K562 (cell line): ENCODE results near the gene CDSN. TPM values are rescaled to one million over a fixed set of nuclear protein-coding genes. Genes with fewer than 3 reads are reported as not detected.
A peak's percentile ranks its signal among the peaks of the same experiment; 100 is the strongest.
"Not testable (repeated sequence)": the region's sequence is repeated elsewhere in the genome, so short reads cannot be mapped to it uniquely, and the experiment has no call there.

Experiments
- ATAC-seq: fragments of 200-7000 bp; cut with Tn5 transposase; 3 replicates; pipeline ENCODE4 v1.9.1; 2020; ENCODE audit warnings: moderate library complexity
- BruUV-seq: library from RNA; stranded (reverse); fragments of 400-500 nt; replicated peaks from 2 replicates; lab custom pipeline; 2021; lab: Mats Ljungman, UMichigan
- CTCF ChIA-PET: fragments of 300-600 bp; formaldehyde crosslinking; extraction: SDS; loops from one replicate; lab custom pipeline; 2021; ENCODE audit warnings: low intra/inter-chr PET ratio; lab: Yijun Ruan, JAX
- POLR2A ChIA-PET: fragments of 300-600, 350-650 bp; sonication (Branson Sonifier 250); formaldehyde crosslinking; extraction: SDS; loops from one replicate; lab custom pipeline; 2021; ENCODE audit warnings: antibody characterized with exemption, inconsistent platforms; lab: Yijun Ruan, JAX
- DNase-seq, 4 experiments: peaks; one replicate each; pipeline versions ENCODE4 v3.0.0 to v3.0.0-alpha.2; 2011 to 2018; ENCODE audit warnings: low spot score in 3 of 4, mixed read lengths in 3 of 4; ENCODE audit errors: extremely low read depth in 1 of 4
- FAIRE-seq: peaks from 2 replicates; lab custom pipeline; 2011; peaks lifted over from hg19 to GRCh38; lab: Jason Lieb, UNC
- H2AFZ ChIP-seq: 2 replicates; pipeline ENCODE4 v1.6.0; 2011; ENCODE audit warnings: low read depth, low read length, control low read depth, inconsistent platforms
- H3K27ac ChIP-seq: fragments of 200-600 bp; 3 replicates; pipeline ENCODE4 v1.8.0; 2011; ENCODE audit warnings: low read depth, mild to moderate bottlenecking, control low read depth, inconsistent platforms, low read length, moderate library complexity, mixed read lengths; ENCODE audit errors: extremely low read depth
- H3K27me3 ChIP-seq, 2 experiments: fragments of 300-600 bp in 1 of 2; 2 replicates in 1 of 2; 3 replicates in 1 of 2; pipeline versions ENCODE4 v1.6.0 to v1.8.0; 2011; ENCODE audit warnings: inconsistent platforms in 2 of 2, low read length in 2 of 2, mild to moderate bottlenecking in 1 of 2, mixed read lengths in 1 of 2, moderate library complexity in 1 of 2; ENCODE audit not compliant: control insufficient read depth in 2 of 2, insufficient read depth in 2 of 2
- H3K36me3 ChIP-seq: fragments of 300-600 bp; 3 replicates; pipeline ENCODE4 v1.8.0; 2011; ENCODE audit warnings: mild to moderate bottlenecking, low read length, inconsistent platforms; ENCODE audit not compliant: control insufficient read depth, insufficient read depth
- H3K4me1 ChIP-seq, 2 experiments: fragments of 200-600 bp in 1 of 2; replicated peaks in 1 of 2; 2 replicates in 1 of 2; 3 replicates in 1 of 2; pipeline versions ENCODE4 v1.5.1 to v1.8.0; 2011; ENCODE audit warnings: inconsistent platforms in 2 of 2, low read length in 2 of 2, mild to moderate bottlenecking in 1 of 2, mixed read lengths in 1 of 2, moderate library complexity in 1 of 2; ENCODE audit not compliant: control insufficient read depth in 2 of 2, insufficient read depth in 2 of 2
- H3K4me2 ChIP-seq: 2 replicates; pipeline ENCODE4 v1.6.1; 2011; ENCODE audit warnings: low read length, control low read depth, inconsistent platforms, mixed read lengths; ENCODE audit not compliant: insufficient read depth
- H3K4me3 ChIP-seq: fragments of 200-600 bp; sonication (generic), shearing (Covaris generic); 2 replicates; pipeline ENCODE4 v1.5.1; 2016; ENCODE audit warnings: control low read depth, inconsistent platforms
- H3K79me2 ChIP-seq: fragments of 200-600 bp; 3 replicates; pipeline ENCODE4 v1.8.0; 2011; ENCODE audit warnings: low read length, inconsistent platforms; ENCODE audit not compliant: control insufficient read depth, insufficient read depth
- H3K9ac ChIP-seq, 2 experiments: 2 replicates each; pipeline versions ENCODE4 v1.6.0 to v1.6.1; 2011; ENCODE audit warnings: low read depth in 2 of 2, low read length in 2 of 2, control low read depth in 1 of 2, inconsistent platforms in 1 of 2, mild to moderate bottlenecking in 1 of 2, mixed read lengths in 1 of 2; ENCODE audit not compliant: insufficient read depth in 1 of 2
- H3K9me1 ChIP-seq: one replicate; pipeline ENCODE4 v1.6.0; 2011; ENCODE audit warnings: inconsistent platforms, mild to moderate bottlenecking, low read length, moderate library complexity; ENCODE audit not compliant: control insufficient read depth, insufficient read depth
- H3K9me3 ChIP-seq: replicated peaks from 2 replicates; pipeline ENCODE4 v1.5.1; 2011; ENCODE audit warnings: low read depth, low read length, inconsistent platforms; ENCODE audit not compliant: control insufficient read depth, insufficient read depth
- H4K20me1 ChIP-seq: replicated peaks from 2 replicates; pipeline ENCODE4 v1.6.1; 2011; ENCODE audit warnings: low read length, inconsistent platforms, mixed read lengths; ENCODE audit not compliant: control insufficient read depth, insufficient read depth
- JUND ChIP-seq, 2 experiments: IDR thresholded peaks; 2 replicates in 1 of 2; 3 replicates in 1 of 2; pipeline ENCODE4 v1.6.1; 2011; ENCODE audit warnings: borderline replicate concordance in 2 of 2, low read depth in 2 of 2, low read length in 2 of 2, improper control_type of control experiment in 1 of 2, missing biosample characterization in 1 of 2, missing genetic modification characterization in 1 of 2, missing genetic modification reagents in 1 of 2
- PCBP1 ChIP-seq: fragments of 200-400 bp; formaldehyde crosslinking; IDR thresholded peaks from 2 replicates; pipeline ENCODE4 v1.6.1; 2018; ENCODE audit warnings: mild to moderate bottlenecking, low read depth, low read length; ENCODE audit not compliant: poor library complexity, severe bottlenecking
- PCBP2 ChIP-seq: fragments of 200-400 bp; formaldehyde crosslinking; IDR thresholded peaks from 2 replicates; pipeline ENCODE4 v1.6.1; 2018; ENCODE audit warnings: low read length, low read depth, mild to moderate bottlenecking, moderate library complexity; ENCODE audit not compliant: poor library complexity, severe bottlenecking
- RAD21 ChIP-seq, 2 experiments: fragments of 250-450 bp in 1 of 2; fragments of 450-650 bp in 1 of 2; sonication (Bioruptor Pico) in 1 of 2; formaldehyde crosslinking in 1 of 2; IDR thresholded peaks in 1 of 2; conservative IDR thresholded peaks in 1 of 2; 2 replicates each; pipeline versions ENCODE4 v1.4.0 to v1.8.0; 2020 to 2022; ENCODE audit warnings: mild to moderate bottlenecking in 2 of 2, moderate library complexity in 1 of 2
- ZNF408 ChIP-seq: fragments of 250-450 bp; sonication (Bioruptor Pico); IDR thresholded peaks from 2 replicates; pipeline ENCODE4 v1.4.0; 2020; ENCODE audit warnings: low read depth, mild to moderate bottlenecking, moderate library complexity
- WGBS: fragments of 100-300 bp; shearing (Covaris generic); methylation state at CpG from one replicate; pipeline ENCODE4 v1.1.6; 2016; ENCODE audit warnings: low coverage, mixed read lengths; ENCODE audit not compliant: insufficient coverage; ENCODE audit errors: missing lambda C conversion rate; 5-methylcytosine and 5-hydroxymethylcytosine counted together
- in situ Hi-C: fragments of 300-500 bp; cut with MboI; formaldehyde crosslinking; loops from 4 replicates; pipeline ENCODE4 v1.15.0; 2018; ENCODE audit warnings: inconsistent platforms, mixed read lengths
- intact Hi-C: fragments of 100-400 bp; cut with micrococcal nuclease; formaldehyde crosslinking; loops from 2 replicates; pipeline ENCODE4 v1.14.2; 2022
- polyA plus RNA-seq, 8 experiments: library from polyadenylated mRNA; depleted of rRNA in 4 of 8; stranded (reverse) in 5 of 8; unstranded in 3 of 8; fragments of >200 nt; fragmentation: Nextera tagmentation in 2 of 8; fragmentation: Illumina TruSeq in 1 of 8; extraction: Ambion mirVana in 2 of 8; extraction: Trizol in 1 of 8; gene quantifications; 2 replicates each; pipeline versions ENCODE4 v1.2.1 to v1.2.3, GENCODE V29; 2011 to 2014; ENCODE audit warnings: inconsistent platforms in 1 of 8, missing spikeins in 1 of 8
- total RNA-seq, 7 experiments: library from RNA; depleted of rRNA in 6 of 7; stranded (reverse); fragments of >200 nt in 6 of 7; fragmentation: Illumina TruSeq in 2 of 7; extraction: Trizol in 2 of 7; gene quantifications; 2 replicates each; pipeline versions ENCODE4 v1.2.1 to v1.2.3, GENCODE V29; 2011 to 2021; ENCODE audit warnings: low replicate concordance in 1 of 7

CDSN gene
- total and polyA plus RNA-seq, 9 of the 15 experiments (the other 6 are each of a cell fraction or from before 2014, with no cell fraction given), result not detected

GRCh38 chr6:31068669-31069340 is 51.4 kb downstream of the CDSN start (continued):
- TF ChIP-seq JUND (IDR thresholded peaks at IDR 0.05; ENCODE audit: borderline replicate concordance, low read depth, low read length), result 0 out of 2 replicates have a peak, but pooled peaks have one; percentile 10
- no peak; the same call in 2 of the 3 replicates for TF ChIP-seq JUND (tag; IDR thresholded peaks at IDR 0.05; ENCODE audit: borderline replicate concordance, low read depth, low read length)
- peak; percentile 57 to 79 for TF ChIP-seq RAD21 (CRISPR knock-in tag; conservative IDR thresholded peaks at IDR 0.05 in 1 of 2, IDR thresholded peaks at IDR 0.05 in 1 of 2)
- TF ChIP-seq ZNF408 (CRISPR knock-in tag), result no peak

GRCh38 chr6:31067891-31068668 is 52.2 kb downstream of the CDSN start:
- BruUV-seq, ATAC-seq, intact Hi-C loops, H3K79me2 ChIP-seq, H3K9me3 ChIP-seq, H3K9me1 ChIP-seq, H4K20me1 ChIP-seq, H3K4me3 ChIP-seq, FAIRE-seq, H2AFZ ChIP-seq, DNase-seq, H3K4me1 ChIP-seq: not testable (repeated sequence)
- POLR2A ChIA-PET, result interaction anchor here (0.5 to 1.1 kb wide), 2 partner anchors 13 to 15 kb away, joined by 3 read pairs; no protein-coding TSS in a partner anchor
- 62% methylated on average over 5 of the region's 11 CpGs for WGBS
- CTCF ChIA-PET, result interaction anchor here (0.9 to 3.5 kb wide), 5 partner anchors 13 to 240 kb away, joined by 3 to 26 read pairs (median 4); no protein-coding TSS in a partner anchor
- TF ChIP-seq PCBP1 (peak; percentile 91), PCBP2 (peak; percentile 68)
- TF ChIP-seq, all 486 proteins: peak for 2; not testable (repeated sequence) for 484
- H3K36me3 ChIP-seq, in situ Hi-C loops, H3K27ac ChIP-seq, H3K9ac ChIP-seq, H3K4me2 ChIP-seq: not testable (repeated sequence)
- peaks cover 0 to 13% of the 10 kb centered on the region in 2 experiments; a peak in 3 of 5 replicates for H3K27me3 ChIP-seq

- intact Hi-C loops, DNase-seq, H3K9me3 ChIP-seq, H3K4me1 ChIP-seq, H3K4me3 ChIP-seq, ATAC-seq, H3K79me2 ChIP-seq, CTCF ChIA-PET, in situ Hi-C loops, H3K9me1 ChIP-seq, H2AFZ ChIP-seq, H3K27ac ChIP-seq, H3K36me3 ChIP-seq, H4K20me1 ChIP-seq, BruUV-seq, H3K4me2 ChIP-seq, H3K9ac ChIP-seq, FAIRE-seq, POLR2A ChIA-PET: not testable (repeated sequence)
- H3K27me3 ChIP-seq, result peaks cover 6 to 19% of the 10 kb centered on the region in 2 experiments; a peak in 3 of 5 replicates
- WGBS, result 36% methylated on average over 9 of the region's 32 CpGs
Observed at GRCh38 chr6:31067028-31067427, 53.2 kb downstream of the CDSN start.
